OCI-LY7 (cell line): Measurements from ENCODE around the gene SPATA45. TPM values are rescaled to one million over a fixed set of nuclear protein-coding genes. Genes with fewer than 3 reads are reported as not detected.

ENCODE experiments used
- BruUV-seq: library from RNA; stranded (reverse); fragments of 400-500 nt; replicated peaks from 2 replicates; lab custom pipeline; 2021; lab: Mats Ljungman, UMichigan
- CTCF ChIA-PET: fragments of 300-600 bp; sonication (Branson Sonifier 250); formaldehyde crosslinking; loops from one replicate; lab custom pipeline; 2022; ENCODE audit warnings: antibody characterized with exemption; ENCODE audit not compliant: unreplicated experiment; lab: Charles Lee
- POLR2A ChIA-PET: fragments of 300-600 bp; sonication (Branson Sonifier 250); formaldehyde crosslinking; loops from one replicate; lab custom pipeline; 2022; ENCODE audit warnings: antibody characterized with exemption; lab: Charles Lee
- DNase-seq: peaks from one replicate; pipeline ENCODE4 v3.0.0-alpha.2; 2015; ENCODE audit warnings: low spot score
- H2AFZ ChIP-seq: fragments of 200-600 bp; sonication (generic), shearing (Covaris generic); 2 replicates; pipeline ENCODE4 v1.6.1; 2014; ENCODE audit warnings: mild to moderate bottlenecking, antibody characterized with exemption, low read length, moderate library complexity
- H3K27ac ChIP-seq: fragments of 200-600 bp; sonication (generic); 2 replicates; pipeline ENCODE4 v1.5.1; 2014; ENCODE audit warnings: mixed run types, low read depth, mild to moderate bottlenecking, moderate library complexity, low read length, inconsistent platforms; ENCODE audit not compliant: poor library complexity, severe bottlenecking
- H3K36me3 ChIP-seq: fragments of 200-600 bp; sonication (generic); 2 replicates; pipeline ENCODE4 v1.6.1; 2014; ENCODE audit warnings: mild to moderate bottlenecking, antibody characterized with exemption, low read length, moderate library complexity, mixed read lengths; ENCODE audit not compliant: insufficient read depth
- H3K4me1 ChIP-seq: fragments of 200-600 bp; sonication (generic); 2 replicates; pipeline ENCODE4 v1.5.1; 2014; ENCODE audit warnings: mild to moderate bottlenecking, low read length; ENCODE audit not compliant: insufficient read depth, poor library complexity, severe bottlenecking
- H3K4me2 ChIP-seq: fragments of 200-600 bp; sonication (generic); 2 replicates; pipeline ENCODE4 v1.6.1; 2014; ENCODE audit warnings: mild to moderate bottlenecking, low read length
- H3K4me3 ChIP-seq: fragments of 200-600 bp; sonication (generic); 2 replicates; pipeline ENCODE4 v1.5.1; 2014; ENCODE audit warnings: mild to moderate bottlenecking, low read depth, low read length; ENCODE audit not compliant: poor library complexity, severe bottlenecking
- H3K79me2 ChIP-seq: fragments of 200-600 bp; sonication (generic); 2 replicates; pipeline ENCODE4 v1.6.1; 2016; ENCODE audit warnings: low read depth, mild to moderate bottlenecking, low read length, moderate library complexity, mixed read lengths; ENCODE audit not compliant: insufficient read depth
- H3K9me2 ChIP-seq: fragments of 200-600 bp; sonication (generic); 2 replicates; pipeline ENCODE4 v1.6.1; 2016; ENCODE audit warnings: mild to moderate bottlenecking, low read length, mixed read lengths; ENCODE audit not compliant: insufficient read depth
- H3K9me3 ChIP-seq: fragments of 200-600 bp; sonication (generic); 2 replicates; pipeline ENCODE4 v1.6.1; 2014; ENCODE audit warnings: mild to moderate bottlenecking, mixed run types, low read length, mixed read lengths
- H4K20me1 ChIP-seq: fragments of 200-600 bp; sonication (generic); 2 replicates; pipeline ENCODE4 v1.6.1; 2014; ENCODE audit warnings: mild to moderate bottlenecking, antibody characterized with exemption, low read length, moderate library complexity, mixed read lengths; ENCODE audit not compliant: insufficient read depth
- CTCF ChIP-seq: fragments of 200-600 bp; sonication (generic); conservative IDR thresholded peaks from 2 replicates; pipeline ENCODE4 v1.5.1; 2014; ENCODE audit warnings: mild to moderate bottlenecking, antibody characterized with exemption, low read length, moderate library complexity, mixed read lengths
- EZH2phosphoT487 ChIP-seq: fragments of 200-600 bp; sonication (generic); IDR thresholded peaks from 2 replicates; pipeline ENCODE4 v1.6.1; 2018; ENCODE audit warnings: low read depth, borderline replicate concordance, mild to moderate bottlenecking, mixed run types, antibody characterized with exemption, low read length, moderate library complexity, mixed read lengths
- intact Hi-C: fragments of 100-400 bp; cut with micrococcal nuclease; formaldehyde crosslinking; loops from one replicate; pipeline ENCODE4 v1.10.0; 2022; ENCODE audit not compliant: unreplicated experiment
- total RNA-seq, 2 experiments: library from RNA; depleted of rRNA in 1 of 2; stranded (reverse); fragments of >200 nt in 1 of 2; shearing (Covaris generic) in 1 of 2; gene quantifications; 2 replicates each; pipeline ENCODE4 v1.2.3, GENCODE V29; 2014 to 2022

Gene SPATA45
- total RNA-seq, 2 experiments from 2014 or later = 0.74 to 0.82 TPM

DNA sequence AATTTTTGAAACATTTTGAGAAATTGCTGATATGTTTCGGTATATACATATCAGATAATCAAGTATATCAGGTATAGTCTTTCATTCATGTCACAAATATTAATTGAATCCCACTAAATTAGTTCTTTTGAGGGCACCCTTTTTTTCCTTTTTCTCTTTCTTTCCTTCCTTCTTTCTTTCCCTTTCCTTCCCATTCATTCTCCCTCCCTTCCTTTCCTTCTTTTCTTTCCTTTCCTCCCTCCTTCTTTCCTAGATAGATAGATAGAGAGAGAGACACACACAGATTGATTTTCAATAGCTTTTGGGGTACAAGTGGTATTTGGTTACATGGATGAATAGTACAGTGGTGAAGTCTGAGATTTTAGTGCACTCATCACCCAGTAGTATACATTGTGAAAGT, 61.6 kb downstream of the SPATA45 start:
- TF ChIP-seq CTCF (no peak), EZH2phosphoT487 (no peak)
- ChIA-PET CTCF (interaction anchor here (0.6 kb wide), 1 partner anchor 500 kb away, joined by 11 read pairs; no protein-coding TSS in a partner anchor), POLR2A (interaction anchor here (0.9 to 1.7 kb wide), 2 partner anchors 13 to 133 kb away, joined by 3 read pairs; no protein-coding TSS in a partner anchor)
- no TSS peak for BruUV-seq
- Histone ChIP-seq H3K4me2 (no peak overlapping the region), H3K4me3 (no peak overlapping the region), H2AFZ (no peak overlapping the region), H3K79me2 (peaks cover 45% of the 10 kb centered on the region), H3K36me3 (peaks cover 84% of the 10 kb centered on the region), H3K9me3 (no peaks in the 10 kb centered on the region), H3K4me1 (peaks cover 22% of the 10 kb centered on the region), H3K9me2 (no peaks in the 10 kb centered on the region), H3K27ac (no peak overlapping the region), H4K20me1 (peaks cover 8% of the 10 kb centered on the region; the same call in 1 of the 2 replicates)
- no peak for DNase-seq
- intact Hi-C loops = no loop called here

GRCh38 chr1:212783976-212784375, 63.5 kb downstream of the SPATA45 start:
- intact Hi-C loops = loop anchor here (2.0 to 5.0 kb wide), 2 partner anchors 307 to 327 kb away; no protein-coding TSS in a partner anchor
- Histone ChIP-seq H3K36me3 (peaks cover 86% of the 10 kb centered on the region), H3K9me2 (no peaks in the 10 kb centered on the region), H2AFZ (no peak overlapping the region), H3K79me2 (peaks cover 27% of the 10 kb centered on the region), H3K4me2 (no peak overlapping the region), H3K4me1 (peaks cover 8% of the 10 kb centered on the region), H3K9me3 (no peaks in the 10 kb centered on the region), H3K4me3 (no peak overlapping the region), H4K20me1 (peaks cover 8% of the 10 kb centered on the region; the same call in 1 of the 2 replicates), H3K27ac (no peak overlapping the region)
- POLR2A ChIA-PET = no interaction called here
- no peak for DNase-seq
- TF ChIP-seq EZH2phosphoT487 (no peak), CTCF (no peak)
- BruUV-seq = no TSS peak
- CTCF ChIA-PET = no interaction called here
